Measurements from ENCODE around the gene PPP1R1C.

PPP1R1C gene

DNA sequence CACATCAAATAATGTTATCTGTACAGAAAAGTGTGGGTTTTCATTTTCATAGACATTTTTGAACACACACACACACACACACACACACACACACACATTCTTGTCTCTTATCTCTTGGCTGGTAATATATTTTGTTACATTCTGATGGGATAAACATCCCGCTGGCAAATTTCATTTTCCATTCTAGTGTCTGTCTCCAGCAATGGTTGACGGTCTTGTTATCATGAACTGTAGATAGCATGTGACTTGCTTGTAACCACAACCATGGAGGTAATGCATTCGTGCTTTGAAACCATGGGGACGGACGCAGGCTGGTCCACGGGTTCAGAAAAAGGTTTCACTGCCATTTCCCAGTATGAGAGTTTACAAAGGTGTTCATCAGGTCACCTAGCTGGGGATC, 156.4 kb downstream of the PPP1R1C start:
- Histone ChIP-seq H3F3A (ENCODE audit: insufficient read depth) (no peaks in the 10 kb centered on the region), H3K4me3 (ENCODE audit: insufficient read depth, low read length, poor library complexity, severe bottlenecking) (no peak overlapping the region), H3K79me2 (ENCODE audit: insufficient read depth, low read length) (no peaks in the 10 kb centered on the region), H3K9ac (ENCODE audit: low read length) (no peak overlapping the region), H3K36me3 (ENCODE audit: low read length) (no peaks in the 10 kb centered on the region), H4K20me1 (ENCODE audit: low read depth, low read length) (no peaks in the 10 kb centered on the region), H3K4me2 (ENCODE audit: low read depth, low read length, poor library complexity, severe bottlenecking) (no peak overlapping the region), H3K27ac (ENCODE audit: low read depth, low read length) (no peak overlapping the region), H2AFZ (ENCODE audit: low read depth, low read length, severe bottlenecking) (no peak overlapping the region), H3K9me3 (ENCODE audit: insufficient read depth, low read length) (no peaks in the 10 kb centered on the region), H3K9me2 (replicated peaks; ENCODE audit: insufficient read depth, low read length) (no peaks in the 10 kb centered on the region), H3K27me3 (ENCODE audit: low read length) (no peaks in the 10 kb centered on the region)
- no peak for TF ChIP-seq EZH2phosphoT487 (conservative IDR thresholded peaks at IDR 0.05; ENCODE audit: low read length)
- TF ChIP-seq, protein P1, sequence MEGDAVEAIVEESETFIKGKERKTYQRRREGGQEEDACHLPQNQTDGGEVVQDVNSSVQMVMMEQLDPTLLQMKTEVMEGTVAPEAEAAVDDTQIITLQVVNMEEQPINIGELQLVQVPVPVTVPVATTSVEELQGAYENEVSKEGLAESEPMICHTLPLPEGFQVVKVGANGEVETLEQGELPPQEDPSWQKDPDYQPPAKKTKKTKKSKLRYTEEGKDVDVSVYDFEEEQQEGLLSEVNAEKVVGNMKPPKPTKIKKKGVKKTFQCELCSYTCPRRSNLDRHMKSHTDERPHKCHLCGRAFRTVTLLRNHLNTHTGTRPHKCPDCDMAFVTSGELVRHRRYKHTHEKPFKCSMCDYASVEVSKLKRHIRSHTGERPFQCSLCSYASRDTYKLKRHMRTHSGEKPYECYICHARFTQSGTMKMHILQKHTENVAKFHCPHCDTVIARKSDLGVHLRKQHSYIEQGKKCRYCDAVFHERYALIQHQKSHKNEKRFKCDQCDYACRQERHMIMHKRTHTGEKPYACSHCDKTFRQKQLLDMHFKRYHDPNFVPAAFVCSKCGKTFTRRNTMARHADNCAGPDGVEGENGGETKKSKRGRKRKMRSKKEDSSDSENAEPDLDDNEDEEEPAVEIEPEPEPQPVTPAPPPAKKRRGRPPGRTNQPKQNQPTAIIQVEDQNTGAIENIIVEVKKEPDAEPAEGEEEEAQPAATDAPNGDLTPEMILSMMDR (IDR thresholded peaks at IDR 0.05; ENCODE audit: insufficient read depth, low read length, poor library complexity, severe bottlenecking): no peak

DNA sequence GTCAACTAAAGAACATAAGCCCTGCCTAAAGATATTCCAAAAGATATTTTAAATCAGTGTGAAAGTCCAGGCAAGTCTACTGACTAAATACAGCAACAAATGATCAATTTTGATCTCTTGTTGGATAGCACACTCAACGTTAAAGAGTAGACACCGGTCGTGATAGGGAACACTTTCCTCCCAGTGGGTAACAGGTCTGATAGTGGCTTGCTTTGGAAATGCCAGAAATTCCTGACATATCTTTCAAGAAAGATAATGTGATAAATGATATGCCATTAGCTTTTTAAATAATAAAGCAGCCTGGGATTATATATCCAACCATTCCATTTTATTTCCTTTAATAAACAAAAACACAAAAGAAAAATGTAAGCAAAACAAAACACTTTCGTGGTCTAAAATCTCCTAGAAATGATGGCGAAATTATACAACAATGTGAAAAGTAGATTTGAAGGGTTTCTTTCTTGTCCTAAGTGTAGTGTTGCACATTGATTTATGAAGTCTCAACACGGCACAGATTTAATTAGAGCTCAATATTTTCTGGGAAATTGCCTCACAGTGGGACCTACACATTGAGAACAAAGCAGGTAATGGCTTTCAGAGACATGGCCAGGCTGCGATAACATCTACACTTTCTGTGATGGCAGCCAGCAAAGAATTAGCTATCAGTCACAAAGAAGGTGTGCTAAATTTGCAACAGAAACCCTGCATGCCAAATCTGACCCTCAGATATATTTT, 158.6 kb downstream of the PPP1R1C start:
- no peaks in the 10 kb centered on the region for H3K27me3 ChIP-seq (ENCODE audit: low read length)
- no peak overlapping the region for H3K27ac ChIP-seq (ENCODE audit: low read depth, low read length)
- no peaks in the 10 kb centered on the region for H3K9me3 ChIP-seq (ENCODE audit: insufficient read depth, low read length)
- H3K79me2 ChIP-seq (ENCODE audit: insufficient read depth, low read length): no peaks in the 10 kb centered on the region
- H3K4me2 ChIP-seq (ENCODE audit: low read depth, low read length, poor library complexity, severe bottlenecking): no peak overlapping the region
- TF ChIP-seq EZH2phosphoT487 (conservative IDR thresholded peaks at IDR 0.05; ENCODE audit: low read length): no peak
- TF ChIP-seq, protein P1 (IDR thresholded peaks at IDR 0.05; ENCODE audit: insufficient read depth, low read length, poor library complexity, severe bottlenecking): no peak
- no peak overlapping the region for H2AFZ ChIP-seq (ENCODE audit: low read depth, low read length, severe bottlenecking)
- no peaks in the 10 kb centered on the region for H3K9me2 ChIP-seq (replicated peaks; ENCODE audit: insufficient read depth, low read length)
- H3K4me3 ChIP-seq (ENCODE audit: insufficient read depth, low read length, poor library complexity, severe bottlenecking): no peak overlapping the region
- no peaks in the 10 kb centered on the region for H3F3A ChIP-seq (ENCODE audit: insufficient read depth)
- no peaks in the 10 kb centered on the region for H4K20me1 ChIP-seq (ENCODE audit: low read depth, low read length)
- no peaks in the 10 kb centered on the region for H3K36me3 ChIP-seq (ENCODE audit: low read length)
- H3K9ac ChIP-seq (ENCODE audit: low read length): no peak overlapping the region

DNA sequence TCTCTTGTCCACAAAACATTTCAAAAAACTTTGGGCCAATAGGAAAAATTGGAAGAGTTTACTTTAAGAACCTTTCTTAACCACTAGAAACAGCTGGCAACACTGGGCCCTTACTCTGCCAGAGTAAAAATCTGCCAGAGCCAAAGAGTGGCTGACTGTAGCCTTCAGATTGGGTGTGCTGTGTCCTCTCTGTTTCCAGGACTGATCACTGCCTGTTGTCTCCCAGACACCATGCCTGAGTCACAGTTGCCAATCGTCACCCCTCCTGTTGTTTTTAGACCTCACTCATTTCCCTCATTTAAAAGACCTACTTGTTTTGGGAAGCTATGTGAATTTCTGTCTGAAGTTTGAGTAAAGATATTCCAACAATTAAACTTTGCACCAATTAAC, 159.1 kb downstream of the PPP1R1C start:
- H3K4me3 ChIP-seq (ENCODE audit: insufficient read depth, low read length, poor library complexity, severe bottlenecking): no peak overlapping the region
- no peaks in the 10 kb centered on the region for H3K9me3 ChIP-seq (ENCODE audit: insufficient read depth, low read length)
- no peak overlapping the region for H3K27ac ChIP-seq (ENCODE audit: low read depth, low read length)
- H4K20me1 ChIP-seq (ENCODE audit: low read depth, low read length): no peaks in the 10 kb centered on the region
- no peak overlapping the region for H2AFZ ChIP-seq (ENCODE audit: low read depth, low read length, severe bottlenecking)
- TF ChIP-seq, protein P1 (IDR thresholded peaks at IDR 0.05; ENCODE audit: insufficient read depth, low read length, poor library complexity, severe bottlenecking): no peak
- TF ChIP-seq EZH2phosphoT487 (conservative IDR thresholded peaks at IDR 0.05; ENCODE audit: low read length): no peak
- H3K9ac ChIP-seq (ENCODE audit: low read length): no peak overlapping the region
- H3K4me2 ChIP-seq (ENCODE audit: low read depth, low read length, poor library complexity, severe bottlenecking): no peak overlapping the region
- H3K9me2 ChIP-seq (replicated peaks; ENCODE audit: insufficient read depth, low read length): no peaks in the 10 kb centered on the region
- H3K79me2 ChIP-seq (ENCODE audit: insufficient read depth, low read length): no peaks in the 10 kb centered on the region
- H3F3A ChIP-seq (ENCODE audit: insufficient read depth): no peaks in the 10 kb centered on the region
- H3K27me3 ChIP-seq (ENCODE audit: low read length): no peaks in the 10 kb centered on the region
- H3K36me3 ChIP-seq (ENCODE audit: low read length): no peaks in the 10 kb centered on the region
